Thoracic aorta (tissue), 2 donors: ENCODE results near the gene TMEM39B. TPM values are rescaled to one million over a fixed set of nuclear protein-coding genes. Genes with fewer than 3 reads are reported as not detected.

Experiments used
- ATAC-seq: fragments of 150-250 bp; one replicate; pipeline ENCODE4 v1.8.0; 2017; ENCODE audit warnings: low read depth; ENCODE audit not compliant: insufficient number of reproducible peaks, low FRiP score
- DNase-seq: peaks from one replicate; pipeline ENCODE4 v3.0.0-alpha.2; 2020; ENCODE audit warnings: low spot score
- H3K27ac ChIP-seq, 2 donors: fragments of 200-600 bp; sonication (generic); 1 replicate in 1 of 2; 2 replicates in 1 of 2; pipeline ENCODE4 v1.5.1; 2016; ENCODE audit warnings: mild to moderate bottlenecking in 2 of 2, moderate library complexity in 2 of 2
- H3K27me3 ChIP-seq: fragments of 200-600 bp; sonication (generic); replicated peaks from 2 replicates; pipeline ENCODE4 v1.6.0; 2016; ENCODE audit warnings: mild to moderate bottlenecking; ENCODE audit not compliant: insufficient read depth
- H3K36me3 ChIP-seq: fragments of 200-600 bp; sonication (generic); one replicate; pipeline ENCODE4 v1.5.1; 2016
- H3K4me1 ChIP-seq, 2 donors: fragments of 200-600 bp; sonication (generic); 1 replicate in 1 of 2; 2 replicates in 1 of 2; pipeline versions ENCODE4 v1.5.1 to v1.6.0; 2016; ENCODE audit warnings: low read depth in 2 of 2, mild to moderate bottlenecking in 1 of 2; ENCODE audit not compliant: control insufficient read depth in 1 of 2
- H3K4me3 ChIP-seq: fragments of 200-600 bp; sonication (generic); 2 replicates; pipeline ENCODE4 v1.5.1; 2016; ENCODE audit warnings: mild to moderate bottlenecking
- H3K9me3 ChIP-seq: fragments of 200-600 bp; sonication (generic); 2 replicates; pipeline ENCODE4 v1.5.1; 2016
- CTCF ChIP-seq: fragments of 200-600 bp; sonication (generic); IDR thresholded peaks from one replicate; pipeline ENCODE4 v1.5.1; 2019; ENCODE audit warnings: antibody characterized with exemption
- total RNA-seq, 2 donors: library from RNA; depleted of rRNA; stranded (reverse); fragments of >200 nt; gene quantifications; one replicate each; pipeline versions ENCODE4 v1.1.0 to v1.2.3, GENCODE V29; 2016

The TMEM39B gene
- total RNA-seq, 2 donors from 2014 or later, result 5.1 to 5.8 TPM

GRCh38 chr1:32150847-32151246 is 78.1 kb downstream of the TMEM39B start:
- H3K36me3 ChIP-seq, result peaks cover 4% of the 10 kb centered on the region
- TF ChIP-seq CTCF, result no peak
- peaks cover 0 to 5% of the 10 kb centered on the region in 2 donors for H3K4me1 ChIP-seq
- no peaks in the 10 kb centered on the region for H3K9me3 ChIP-seq
- no peaks in the 10 kb centered on the region for H3K27me3 ChIP-seq
- H3K4me3 ChIP-seq, result no peak overlapping the region
- no peak for DNase-seq
- no peak overlapping the region for H3K27ac ChIP-seq
- no peak for ATAC-seq

DNA sequence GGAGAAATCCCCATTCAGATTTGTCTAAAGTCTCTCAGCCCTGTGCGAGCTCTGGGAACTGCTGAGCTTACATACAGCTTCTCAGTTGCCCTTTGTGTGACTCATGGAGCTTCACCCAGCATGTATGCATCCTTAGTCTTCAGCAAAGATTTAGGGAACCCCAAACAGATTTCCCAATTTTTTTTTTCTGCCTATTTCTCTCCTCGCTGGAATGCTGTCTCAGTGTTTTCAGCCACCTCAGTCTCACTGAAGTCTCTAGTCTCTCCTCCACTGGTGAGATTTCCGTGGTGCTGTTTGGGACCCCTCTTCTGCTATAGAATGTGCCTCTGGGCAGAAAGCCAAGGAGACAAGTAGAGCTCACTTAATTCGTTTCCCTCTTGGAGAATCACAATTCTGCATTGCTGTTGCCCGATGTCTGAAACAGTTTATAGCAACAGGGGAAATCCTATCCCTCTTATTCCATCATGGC is 78.6 kb downstream of the TMEM39B start:
- Histone ChIP-seq H3K27ac (no peak overlapping the region), H3K9me3 (no peaks in the 10 kb centered on the region), H3K4me3 (no peak overlapping the region), H3K4me1 (peaks cover 0 to 5% of the 10 kb centered on the region in 2 donors), H3K36me3 (peaks cover 7% of the 10 kb centered on the region), H3K27me3 (no peaks in the 10 kb centered on the region)
- DNase-seq, result no peak
- ATAC-seq, result no peak
- TF ChIP-seq CTCF, result no peak

Other genes starting within 250 kb of the TMEM39B start
- 100 to 1,000 TPM; 104 to 237 TPM for gene PTP4A2, start 134.6 kb upstream of the TMEM39B start, total RNA-seq
- gene KHDRBS1, start 59.1 kb upstream of the TMEM39B start, total RNA-seq, result 10 to 100 TPM; 45.5 to 82.6 TPM
- 10 to 100 TPM; 30.6 to 53.3 TPM for gene KPNA6, start 35.1 kb downstream of the TMEM39B start, total RNA-seq
- 10 to 100 TPM; 57.5 to 89.5 TPM for gene TXLNA, start 106.7 kb downstream of the TMEM39B start, total RNA-seq
- 1 to 10 TPM in 1 of 2 donors, not detected in 1; 2.0 TPM for gene CCDC28B, start 127.7 kb downstream of the TMEM39B start, total RNA-seq
- gene IQCC, start 132.7 kb downstream of the TMEM39B start, total RNA-seq, result 1 to 10 TPM in 1 of 2 donors, not detected in 1; 1.4 TPM
- not detected for gene DCDC2B, start 136.2 kb downstream of the TMEM39B start, total RNA-seq
- gene TMEM234, start 149.4 kb downstream of the TMEM39B start, total RNA-seq, result 10 to 100 TPM in 1 of 2 donors, 1 to 10 TPM in 1; 9.5 to 20.0 TPM
- gene EIF3I, start 149.5 kb downstream of the TMEM39B start, total RNA-seq, result 100 to 1,000 TPM; 105 to 114 TPM
- 1 to 10 TPM in 1 of 2 donors, under 1 TPM in 1; 0.78 to 6.1 TPM for gene FAM167B, start 174.3 kb downstream of the TMEM39B start, total RNA-seq
- 10 to 100 TPM in 1 of 2 donors, 1 to 10 TPM in 1; 4.1 to 10.5 TPM for gene LCK, start 178.3 kb downstream of the TMEM39B start, total RNA-seq
- gene HDAC1, start 219.1 kb downstream of the TMEM39B start, total RNA-seq, result 10 to 100 TPM; 50.9 to 52.0 TPM